Measurements from ENCODE around the gene NR1H4.
A peak's percentile ranks its signal among the peaks of the same experiment; 100 is the strongest.
"Not testable (repeated sequence)": the region's sequence is repeated elsewhere in the genome, so short reads cannot be mapped to it uniquely, and the experiment has no call there.

The NR1H4 gene

GRCh38 chr12:100518376-100518775, 44.7 kb downstream of the NR1H4 start:
- DNase-seq = no peak

- DNase-seq = no peak
Observed at GRCh38 chr12:100520048-100520769, 46.5 kb downstream of the NR1H4 start.

GRCh38 chr12:100521958-100522357, 48.3 kb downstream of the NR1H4 start:
- DNase-seq = no peak

GRCh38 chr12:100528034-100528433, 54.4 kb downstream of the NR1H4 start:
- DNase-seq = no peak

GRCh38 chr12:100528471-100529127, 54.9 kb downstream of the NR1H4 start:
- no peak for DNase-seq

GRCh38 chr12:100529756-100530350, 56.2 kb downstream of the NR1H4 start:
- no peak for DNase-seq

- no peak for DNase-seq
Observed at GRCh38 chr12:100533376-100533775, 59.7 kb downstream of the NR1H4 start.

- DNase-seq = no peak
Observed at GRCh38 chr12:100534625-100535227, 61.1 kb downstream of the NR1H4 start.

- no peak for DNase-seq
Observed at GRCh38 chr12:100539202-100539601, 65.5 kb downstream of the NR1H4 start.

GRCh38 chr12:100544165-100544564, 70.5 kb downstream of the NR1H4 start:
- no peak for DNase-seq

- no peak for DNase-seq
Observed at GRCh38 chr12:100545092-100545491, 71.4 kb downstream of the NR1H4 start.

GRCh38 chr12:100553936-100554335, 80.3 kb downstream of the NR1H4 start:
- no peak for DNase-seq

GRCh38 chr12:100554608-100555077, 81.0 kb downstream of the NR1H4 start:
- peak; percentile 29 for DNase-seq

GRCh38 chr12:100555722-100556121, 82.1 kb downstream of the NR1H4 start:
- no peak for DNase-seq

- no peak for DNase-seq
Observed at GRCh38 chr12:100557357-100557756, 83.7 kb downstream of the NR1H4 start.

- not testable (repeated sequence) for DNase-seq
Observed at GRCh38 chr12:100559261-100559660, 85.6 kb downstream of the NR1H4 start.

- no peak for DNase-seq
Observed at GRCh38 chr12:100564090-100564489, 90.4 kb downstream of the NR1H4 start.

- no peak for DNase-seq
Observed at GRCh38 chr12:100564905-100565467, 91.3 kb downstream of the NR1H4 start.

GRCh38 chr12:100565987-100566545, 92.4 kb downstream of the NR1H4 start:
- DNase-seq = no peak

GRCh38 chr12:100566887-100567637, 93.4 kb downstream of the NR1H4 start:
- DNase-seq = peak; percentile 11

- no peak for DNase-seq
Observed at GRCh38 chr12:100567945-100568344, 94.3 kb downstream of the NR1H4 start.

- DNase-seq = no peak
Observed at GRCh38 chr12:100572184-100572583, 98.5 kb downstream of the NR1H4 start.
